DOHH2 (cell line): ENCODE measurements around the gene KCTD10.

Experiments
- H3F3A ChIP-seq: fragments of 200-600 bp; sonication (generic), shearing (Covaris generic); 2 replicates; pipeline ENCODE4 v1.6.0; 2016; ENCODE audit warnings: antibody characterized with exemption, mild to moderate bottlenecking; ENCODE audit not compliant: control insufficient read depth, insufficient read depth
- H3K27ac ChIP-seq: fragments of 200-600 bp; sonication (generic); 2 replicates; pipeline ENCODE4 v1.5.1; 2014; ENCODE audit warnings: low read depth, mild to moderate bottlenecking, low read length, moderate library complexity
- H3K27me3 ChIP-seq: fragments of 200-600 bp; sonication (generic); 2 replicates; pipeline ENCODE4 v1.6.1; 2014; ENCODE audit warnings: mild to moderate bottlenecking, low read length, mixed read lengths; ENCODE audit not compliant: control insufficient read depth
- H3K36me3 ChIP-seq: fragments of 200-600 bp; sonication (generic); 2 replicates; pipeline ENCODE4 v1.6.1; 2014; ENCODE audit warnings: mild to moderate bottlenecking, low read length, moderate library complexity, mixed read lengths; ENCODE audit not compliant: control insufficient read depth
- H3K4me1 ChIP-seq: fragments of 200-600 bp; sonication (generic); 2 replicates; pipeline ENCODE4 v1.6.1; 2014; ENCODE audit warnings: mild to moderate bottlenecking, low read length, mixed read lengths; ENCODE audit not compliant: control insufficient read depth
- H3K4me2 ChIP-seq: fragments of 200-600 bp; sonication (generic); 2 replicates; pipeline ENCODE4 v1.6.0; 2014; ENCODE audit warnings: mild to moderate bottlenecking, low read length, moderate library complexity
- H3K4me3 ChIP-seq: fragments of 200-600 bp; sonication (generic); 2 replicates; pipeline ENCODE4 v1.5.1; 2014; ENCODE audit warnings: mild to moderate bottlenecking, low read length, mixed read lengths
- H3K79me2 ChIP-seq: fragments of 200-600 bp; sonication (generic); 2 replicates; pipeline ENCODE4 v1.6.1; 2014; ENCODE audit warnings: mild to moderate bottlenecking, low read length, mixed read lengths; ENCODE audit not compliant: control insufficient read depth
- H3K9me2 ChIP-seq: fragments of 200-600 bp; sonication (generic); replicated peaks from 2 replicates; pipeline ENCODE4 v1.6.1; 2014; ENCODE audit warnings: mild to moderate bottlenecking, low read length, mixed read lengths; ENCODE audit not compliant: control insufficient read depth
- H3K9me3 ChIP-seq: fragments of 200-600 bp; sonication (generic); 2 replicates; pipeline ENCODE4 v1.6.1; 2014; ENCODE audit warnings: antibody characterized with exemption, low read length, mixed read lengths; ENCODE audit not compliant: control insufficient read depth, insufficient read depth
- H4K20me1 ChIP-seq: fragments of 200-600 bp; sonication (generic); 2 replicates; pipeline ENCODE4 v1.6.0; 2014; ENCODE audit warnings: low read depth, mild to moderate bottlenecking, antibody characterized with exemption, low read length, moderate library complexity; ENCODE audit not compliant: control insufficient read depth, insufficient read depth
- CTCF ChIP-seq: fragments of 200-600 bp; sonication (generic); IDR thresholded peaks from one replicate; pipeline ENCODE4 v1.5.1; 2014; ENCODE audit warnings: antibody characterized with exemption, mild to moderate bottlenecking, low read depth, low read length; ENCODE audit not compliant: poor library complexity, severe bottlenecking
- EZH2phosphoT487 ChIP-seq: fragments of 200-600 bp; sonication (generic); IDR thresholded peaks from 2 replicates; pipeline ENCODE4 v1.6.1; 2017; ENCODE audit warnings: borderline replicate concordance, mild to moderate bottlenecking, antibody characterized with exemption, low read length, moderate library complexity, mixed read lengths

KCTD10 gene

GRCh38 chr12:109458771-109459208, 18.3 kb downstream of the KCTD10 start:
- no peaks in the 10 kb centered on the region for H3K9me3 ChIP-seq
- H3K79me2 ChIP-seq: peaks cover 31% of the 10 kb centered on the region
- H3K4me2 ChIP-seq: no peak overlapping the region
- H4K20me1 ChIP-seq: 0 out of 2 replicates have a peak, but pooled peaks cover 5% of the 10 kb centered on the region
- no peak overlapping the region for H3K4me3 ChIP-seq
- H3K27ac ChIP-seq: no peak overlapping the region
- no peaks in the 10 kb centered on the region for H3K27me3 ChIP-seq
- H3K9me2 ChIP-seq: no peaks in the 10 kb centered on the region
- H3K36me3 ChIP-seq: peaks cover 44% of the 10 kb centered on the region
- TF ChIP-seq EZH2phosphoT487 (no peak), CTCF (no peak)
- no peaks in the 10 kb centered on the region for H3F3A ChIP-seq
- peaks cover 15% of the 10 kb centered on the region for H3K4me1 ChIP-seq

- Histone ChIP-seq H3K79me2 (peaks cover 25% of the 10 kb centered on the region), H3K9me2 (no peaks in the 10 kb centered on the region), H3F3A (no peaks in the 10 kb centered on the region), H3K27me3 (no peaks in the 10 kb centered on the region), H3K36me3 (peaks cover 47% of the 10 kb centered on the region), H3K4me3 (no peak overlapping the region), H3K9me3 (no peaks in the 10 kb centered on the region), H4K20me1 (0 out of 2 replicates have a peak, but pooled peaks cover 5% of the 10 kb centered on the region), H3K4me2 (no peak overlapping the region), H3K27ac (no peak overlapping the region), H3K4me1 (peaks cover 15% of the 10 kb centered on the region)
- TF ChIP-seq EZH2phosphoT487 (no peak), CTCF (no peak)
Observed at GRCh38 chr12:109458086-109458485, 19.0 kb downstream of the KCTD10 start.

- no peaks in the 10 kb centered on the region for H3K9me2 ChIP-seq
- no peak overlapping the region for H3K4me3 ChIP-seq
- no peaks in the 10 kb centered on the region for H3F3A ChIP-seq
- no peak overlapping the region for H3K27ac ChIP-seq
- H3K79me2 ChIP-seq: peaks cover 2% of the 10 kb centered on the region
- no peaks in the 10 kb centered on the region for H3K9me3 ChIP-seq
- H3K27me3 ChIP-seq: no peaks in the 10 kb centered on the region
- no peaks in the 10 kb centered on the region for H4K20me1 ChIP-seq
- H3K4me2 ChIP-seq: no peak overlapping the region
- peaks cover under 1% of the 10 kb centered on the region; the same call in 1 of the 2 replicates for H3K4me1 ChIP-seq
- TF ChIP-seq EZH2phosphoT487 (no peak), CTCF (no peak)
- peaks cover 60% of the 10 kb centered on the region for H3K36me3 ChIP-seq
Observed at GRCh38 chr12:109455706-109456105, 21.4 kb downstream of the KCTD10 start.

- TF ChIP-seq EZH2phosphoT487 (no peak), CTCF (no peak)
- Histone ChIP-seq H3F3A (no peaks in the 10 kb centered on the region), H3K27me3 (no peaks in the 10 kb centered on the region), H3K4me2 (no peak overlapping the region), H3K79me2 (no peaks in the 10 kb centered on the region), H4K20me1 (no peaks in the 10 kb centered on the region), H3K27ac (no peak overlapping the region), H3K4me1 (no peaks in the 10 kb centered on the region), H3K9me3 (no peaks in the 10 kb centered on the region), H3K4me3 (no peak overlapping the region), H3K36me3 (peaks cover 56% of the 10 kb centered on the region), H3K9me2 (no peaks in the 10 kb centered on the region)
Observed at GRCh38 chr12:109452489-109452888, 24.6 kb downstream of the KCTD10 start.
